Peyer's patch (tissue), 4 donors: ENCODE data around the gene SCARB2.

Experiments used
- CTCF ChIP-seq, 6 experiments: fragments of 450-650 bp in 4 of 6; fragments of 200-600 bp in 2 of 6; sonication (generic) in 1 of 6; IDR thresholded peaks; one replicate each; pipeline ENCODE4 v1.5.1; 2017 to 2019; ENCODE audit warnings: antibody characterized with exemption in 6 of 6, mild to moderate bottlenecking in 3 of 6, moderate library complexity in 1 of 6
- POLR2A ChIP-seq, 2 donors: fragments of 450-650 bp; IDR thresholded peaks; one replicate each; pipeline ENCODE4 v1.5.1; 2017; ENCODE audit warnings: antibody characterized with exemption in 2 of 2, mild to moderate bottlenecking in 2 of 2, moderate library complexity in 2 of 2

DNA sequence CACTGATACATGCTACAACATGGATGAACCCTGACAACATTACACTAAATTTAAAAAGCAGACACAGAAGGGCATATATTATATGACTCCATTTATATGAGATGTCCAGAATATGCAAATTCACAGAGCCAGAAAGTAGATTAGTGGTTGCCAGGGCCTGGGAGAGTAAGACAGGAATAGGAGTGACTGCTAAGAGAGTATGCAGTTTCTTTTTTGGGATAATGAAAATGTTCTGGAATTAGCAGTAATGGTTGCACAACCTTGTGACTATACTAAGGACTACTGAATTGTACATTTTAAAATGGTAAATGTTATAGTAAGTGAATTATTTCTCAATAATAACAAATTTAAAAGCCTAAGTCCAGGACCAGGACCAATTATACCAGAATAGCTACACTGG, 35.9 kb downstream of the SCARB2 start:
- TF ChIP-seq POLR2A (IDR thresholded peaks at IDR 0.05) (no peak), CTCF (IDR thresholded peaks at IDR 0.05) (no peak)
